ENCODE data around the gene SSNA1.
A peak's percentile ranks its signal among the peaks of the same experiment; 100 is the strongest.
"Not testable (repeated sequence)": the region's sequence is repeated elsewhere in the genome, so short reads cannot be mapped to it uniquely, and the experiment has no call there.

SSNA1 gene

GRCh38 chr9:137234758-137235423, 46.4 kb downstream of the SSNA1 start:
- DNase-seq, result no peak

DNA sequence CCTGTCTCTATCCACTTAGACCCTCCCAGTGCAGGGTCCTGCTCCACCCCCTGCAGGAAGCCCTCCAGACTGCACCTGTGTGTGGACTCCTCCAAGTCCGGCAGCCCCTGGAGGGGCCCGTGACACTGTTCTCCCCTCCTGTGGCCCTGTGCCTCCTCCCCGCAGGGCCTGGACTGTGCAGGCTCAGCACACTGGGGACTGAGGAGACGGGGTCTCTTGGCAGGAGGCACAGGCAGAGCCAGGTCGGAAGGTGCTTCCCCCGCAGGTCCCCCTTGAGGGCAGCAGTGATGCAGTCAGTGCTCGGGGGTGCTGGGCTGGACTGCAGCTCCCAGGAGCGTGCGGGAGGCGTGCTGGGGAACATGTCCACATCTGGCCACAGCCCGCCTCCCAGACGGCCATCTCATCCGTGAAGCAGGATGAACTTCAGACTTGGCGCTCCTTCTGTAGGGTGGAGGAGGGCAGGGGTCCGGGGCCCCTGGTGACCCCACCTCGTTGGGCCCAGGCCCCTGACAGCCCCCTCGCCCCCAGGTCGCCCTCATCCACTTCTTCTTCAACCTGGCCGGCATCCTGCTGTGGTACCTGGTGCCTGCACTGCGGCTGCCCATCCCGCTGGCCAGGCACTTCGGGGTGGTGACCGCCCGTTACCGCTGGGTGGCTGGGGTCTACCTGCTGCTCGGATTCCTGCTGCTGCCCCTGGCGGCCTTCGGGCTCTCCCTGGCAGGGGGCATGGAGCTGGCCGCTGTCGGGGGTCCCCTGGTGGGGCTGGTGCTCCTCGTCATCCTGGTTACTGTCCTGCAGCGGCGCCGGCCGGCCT, 47.2 kb downstream of the SSNA1 start:
- no peak for DNase-seq

DNA sequence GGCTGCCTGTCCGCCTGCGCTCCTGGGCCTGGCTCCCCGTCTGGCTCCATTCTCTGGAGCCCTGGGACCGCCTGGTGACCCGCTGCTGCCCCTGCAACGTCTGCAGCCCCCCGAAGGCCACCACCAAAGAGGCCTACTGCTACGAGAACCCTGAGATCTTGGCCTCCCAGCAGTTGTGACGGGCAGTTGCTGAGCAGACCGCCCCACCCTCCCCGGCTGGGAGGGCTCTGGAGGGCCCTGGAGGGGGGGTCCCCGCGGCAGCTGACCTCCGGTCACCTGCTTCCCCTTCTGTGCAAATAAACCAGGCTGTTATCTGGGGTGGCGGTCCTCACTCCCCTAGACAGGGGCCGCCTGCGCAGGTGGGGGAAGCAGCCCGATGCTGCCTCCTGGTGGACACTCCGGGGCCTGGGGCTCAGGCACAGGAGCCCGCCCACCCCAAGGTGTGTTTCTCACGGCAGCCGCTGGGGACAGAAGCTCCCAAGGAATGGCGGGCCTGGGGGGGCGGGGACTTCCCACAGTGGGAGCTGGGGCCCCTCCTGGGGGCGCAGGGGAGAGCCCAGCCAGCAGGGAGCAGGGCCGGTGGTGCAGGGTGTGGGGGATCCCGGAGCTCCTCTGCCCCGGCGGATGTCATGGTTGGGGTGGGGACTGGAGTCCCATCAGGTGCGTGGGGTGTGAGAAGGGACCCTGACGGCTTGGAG, 47.9 kb downstream of the SSNA1 start:
- peak; percentile 92 for DNase-seq

GRCh38 chr9:137236936-137237421, 48.5 kb downstream of the SSNA1 start:
- no peak for DNase-seq

DNA sequence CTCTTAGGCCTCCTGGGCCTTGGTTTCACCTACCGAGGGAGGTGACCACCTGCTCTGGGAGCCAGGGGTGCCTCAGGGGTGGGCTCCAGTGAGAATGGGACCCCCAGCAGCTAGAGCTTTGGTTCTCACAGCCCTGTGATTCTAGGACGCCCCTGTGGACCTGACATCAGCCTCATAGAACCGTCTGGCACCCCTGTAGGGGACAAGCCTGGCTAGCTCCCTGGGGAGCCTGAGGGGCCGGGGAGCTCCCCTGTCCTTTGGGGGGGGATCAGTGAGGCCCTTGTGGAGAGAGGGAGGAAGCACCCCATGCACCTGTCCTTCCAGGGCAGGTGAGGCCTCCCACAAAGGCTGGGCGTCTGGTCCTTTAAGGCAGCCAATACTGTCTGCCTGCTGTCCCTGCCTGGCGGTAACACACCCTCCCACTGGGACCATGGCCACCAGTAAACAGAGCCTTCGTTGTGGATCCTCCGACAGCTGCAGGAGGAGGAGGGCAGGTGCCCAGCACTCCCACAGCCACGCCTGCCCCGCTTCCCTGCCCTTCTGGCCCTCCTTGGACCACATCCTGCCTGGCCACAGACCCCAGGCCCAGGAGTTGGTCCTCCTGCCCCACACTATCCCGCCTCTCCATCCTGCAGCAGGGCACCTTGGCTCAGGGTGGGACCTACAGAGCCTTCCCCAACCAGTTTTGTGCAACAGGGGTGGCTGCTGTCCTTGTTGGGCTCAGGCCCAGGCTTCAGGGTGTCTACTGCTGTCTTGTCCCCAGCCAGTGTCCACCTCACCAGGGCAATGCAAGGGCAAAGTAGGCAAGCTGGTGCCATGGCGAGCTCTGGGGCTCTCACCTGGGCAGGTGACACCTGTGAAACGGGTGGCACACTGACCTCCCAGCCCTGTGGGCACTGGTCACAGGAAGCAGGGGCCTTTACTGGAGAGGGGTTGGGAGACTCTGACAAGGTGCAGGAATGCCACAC, 49.6 kb downstream of the SSNA1 start:
- DNase-seq, result no peak

DNA sequence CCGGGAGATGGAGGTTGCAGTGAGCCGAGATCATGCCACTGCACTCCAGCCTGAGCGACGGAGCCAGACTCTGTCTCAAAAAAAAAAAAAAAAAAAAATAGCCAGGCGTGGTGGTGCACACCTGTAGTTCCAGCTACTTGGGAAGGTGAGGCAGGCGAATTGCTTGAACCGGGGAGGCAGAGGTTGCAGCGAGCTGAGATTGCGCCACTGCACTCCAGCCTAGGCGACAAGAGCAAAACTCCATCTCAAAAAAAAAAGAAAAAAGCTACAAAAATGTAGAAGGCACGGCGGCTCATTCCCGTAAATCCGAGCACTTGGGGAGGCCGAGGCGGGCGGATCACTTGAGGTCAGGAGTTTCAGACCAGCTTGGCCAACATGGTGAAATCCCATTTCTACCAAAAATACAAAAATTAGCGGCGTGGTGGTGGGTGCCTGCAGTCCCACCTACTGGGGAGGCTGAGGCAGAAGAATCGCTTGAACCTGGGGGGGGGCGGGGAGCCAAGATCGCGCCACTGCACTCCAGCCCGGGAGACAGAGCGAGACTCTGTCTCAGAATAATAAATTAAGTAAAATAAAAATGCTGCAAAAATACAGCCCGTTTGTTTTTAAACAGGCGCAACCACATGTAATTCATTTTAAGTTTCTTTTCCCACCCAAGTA, 51.2 kb downstream of the SSNA1 start:
- not testable (repeated sequence) for DNase-seq

Measured in activated naive CD4-positive, alpha-beta T cell treated with Interleukin-2 at 50 U/mL for 16 hours (primary cell).